Epithelial cell of umbilical artery (primary cell): ENCODE data around the gene KRT24. TPM values are rescaled to one million over a fixed set of nuclear protein-coding genes. Genes with fewer than 3 reads are reported as not detected.

ENCODE experiments used
- total RNA-seq: library from RNA; depleted of rRNA; stranded (reverse); fragments of >200 nt; gene quantifications from 2 replicates; pipeline ENCODE4 v1.2.3, GENCODE V29; 2014

Gene KRT24
- total RNA-seq, result not detected in 2 replicates

GRCh38 chr17:40703652-40704051 lies at the start of gene KRT24:
Gene KRT24, minus strand, starts transcription at chr17:40703752. Its CDS starts 59 bp downstream, at chr17:40703693.

GRCh38 chr17:40664582-40665333 lies 38.8 kb downstream of the KRT24 start, which contains the start of gene KRT222:
Gene KRT222, minus strand, starts transcription at chr17:40665177. Its CDS starts 78 bp downstream, at chr17:40665099.

Other genes with a start within 250 kb of the KRT24 start
- gene TNS4, start 202.1 kb downstream of the KRT24 start, total RNA-seq, result not detected in 2 replicates
- gene CCR7, start 138.3 kb downstream of the KRT24 start, total RNA-seq, result not detected in 2 replicates
- gene SMARCE1, start 55.9 kb downstream of the KRT24 start, total RNA-seq, result 71.5 and 90.7 TPM in 2 replicates
- not detected in 2 replicates for gene KRT222, start 38.6 kb downstream of the KRT24 start, total RNA-seq
- not detected in 2 replicates for gene KRT25, start 51.6 kb upstream of the KRT24 start, total RNA-seq
- gene KRT26, start 68.4 kb upstream of the KRT24 start, total RNA-seq, result not detected in 2 replicates
- gene KRT27, start 78.8 kb upstream of the KRT24 start, total RNA-seq, result not detected in 2 replicates
- not detected in 2 replicates for gene KRT28, start 96.2 kb upstream of the KRT24 start, total RNA-seq
- 6.1 and 7.8 TPM in 2 replicates for gene KRT10, start 118.9 kb upstream of the KRT24 start, total RNA-seq
- gene KRT12, start 163.5 kb upstream of the KRT24 start, total RNA-seq, result not detected in 2 replicates
- not detected in 2 replicates for gene KRT20, start 181.5 kb upstream of the KRT24 start, total RNA-seq
- not detected in 2 replicates for gene KRT23, start 233.9 kb upstream of the KRT24 start, total RNA-seq